HG03103 (cell line): ENCODE data around the gene ANKRD33B.
"Not testable (repeated sequence)": the region's sequence is repeated elsewhere in the genome, so short reads cannot be mapped to it uniquely, and the experiment has no call there.

Experiments
- ATAC-seq: cut with Tn5 transposase; IDR thresholded peaks from one replicate; pipeline ENCODE4 v1.9.1; 2021; ENCODE audit warnings: low read depth; ENCODE audit not compliant: unreplicated experiment

The ANKRD33B gene

DNA sequence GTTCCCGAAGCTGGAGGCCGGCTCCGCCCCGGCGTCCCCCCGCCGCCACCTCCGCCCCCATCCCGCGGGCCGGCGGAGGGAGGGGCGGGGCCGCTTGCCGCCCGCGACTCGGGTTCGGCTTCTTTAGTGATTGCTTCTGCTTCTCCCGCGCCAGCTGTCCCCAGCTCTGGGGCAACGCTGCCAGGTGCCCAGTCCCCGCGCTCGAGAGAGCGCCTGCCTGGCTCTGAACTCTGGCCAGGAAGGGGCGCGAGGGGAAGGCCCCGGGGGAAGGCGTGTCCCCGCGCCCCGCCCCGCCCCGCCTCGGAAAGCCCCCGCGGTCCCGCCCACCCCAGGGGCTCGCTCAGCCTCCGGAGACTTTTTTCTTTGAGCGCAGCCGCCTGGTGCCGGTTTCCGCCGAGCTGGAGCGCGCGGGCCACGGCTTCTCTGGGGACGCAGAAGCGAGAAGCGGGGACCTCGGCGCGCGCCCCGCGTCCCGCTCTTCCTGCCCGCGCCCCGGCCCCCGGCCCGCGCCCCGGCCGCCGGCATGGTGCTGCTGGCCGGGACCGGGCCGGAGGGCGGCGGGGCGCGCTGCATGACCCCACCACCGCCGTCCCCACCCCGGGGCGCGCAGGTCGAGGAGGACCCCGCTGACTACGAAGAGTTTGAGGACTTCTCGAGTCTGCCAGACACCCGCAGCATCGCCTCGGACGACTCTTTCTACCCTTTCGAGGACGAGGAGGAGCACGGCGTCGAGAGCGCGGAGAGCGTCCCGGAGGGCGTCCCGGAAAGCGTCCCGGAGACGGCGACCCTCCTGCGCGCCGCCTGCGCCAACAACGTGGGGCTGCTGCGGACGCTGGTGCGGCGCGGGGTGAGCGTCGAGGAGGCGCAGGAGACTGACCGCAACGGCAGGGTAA, at the start of gene ANKRD33B:
ANKRD33B (plus strand) TSS at position 126 of the 893 bp plus-strand sequence; CDS start at position 524, 398 bp downstream.
- peak; percentile 49 for ATAC-seq

DNA sequence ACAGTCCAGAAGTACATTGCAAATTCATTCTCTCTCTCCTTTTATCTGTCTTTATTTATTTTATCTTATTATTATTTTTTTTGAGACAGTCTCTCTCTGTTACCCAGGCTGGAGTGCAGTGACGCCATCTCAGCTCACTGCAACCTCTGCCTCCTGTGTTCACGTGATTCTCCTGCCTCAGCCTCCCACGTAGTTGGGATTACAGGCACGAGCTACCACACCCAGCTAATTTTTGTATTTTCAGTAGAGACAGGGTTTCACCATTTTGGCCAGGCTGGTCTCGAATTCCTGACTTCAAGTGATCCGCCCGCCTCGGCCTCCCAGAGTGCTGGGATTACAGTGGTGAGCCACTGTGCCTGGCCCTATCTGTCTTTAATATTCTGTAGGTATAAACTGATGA, 49.3 kb upstream of the ANKRD33B start:
- ATAC-seq: not testable (repeated sequence)

DNA sequence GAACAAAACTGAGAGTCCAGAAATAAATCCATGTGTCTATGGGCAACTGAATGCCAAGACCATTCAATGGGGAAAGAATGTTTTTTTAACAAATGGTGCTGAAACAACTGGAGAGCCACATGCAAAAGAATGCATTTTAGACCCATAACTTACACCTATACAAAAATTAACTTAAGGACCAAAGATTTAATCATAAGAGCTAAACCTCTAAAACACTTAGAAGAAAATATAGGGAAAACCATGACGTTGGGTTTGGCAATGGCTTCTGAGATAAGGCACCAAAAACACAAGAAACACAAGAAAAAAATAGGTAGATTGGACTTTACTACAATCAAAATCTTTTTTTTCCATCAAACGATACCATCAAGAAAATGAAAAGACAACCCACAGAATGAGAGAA, 48.4 kb upstream of the ANKRD33B start:
- no peak for ATAC-seq

DNA sequence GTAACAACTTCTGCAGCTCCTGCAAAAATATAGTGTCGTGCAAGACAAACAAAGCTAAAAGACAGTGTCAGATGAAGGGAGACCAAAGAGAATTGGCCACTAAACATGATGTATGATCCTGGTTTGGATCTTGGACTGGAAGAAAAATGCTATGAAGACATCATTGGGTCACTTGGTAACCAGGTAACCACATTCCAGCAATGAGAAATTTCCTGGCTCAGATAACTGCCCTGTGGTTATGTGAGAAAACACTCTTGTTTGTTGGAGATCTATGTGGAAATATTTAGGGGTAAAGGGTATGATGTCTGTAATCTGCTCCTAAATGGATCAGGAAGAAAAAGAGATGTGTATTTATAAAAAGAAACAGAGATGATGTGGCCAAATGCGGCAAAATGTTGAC, 45.5 kb upstream of the ANKRD33B start:
- ATAC-seq: no peak

DNA sequence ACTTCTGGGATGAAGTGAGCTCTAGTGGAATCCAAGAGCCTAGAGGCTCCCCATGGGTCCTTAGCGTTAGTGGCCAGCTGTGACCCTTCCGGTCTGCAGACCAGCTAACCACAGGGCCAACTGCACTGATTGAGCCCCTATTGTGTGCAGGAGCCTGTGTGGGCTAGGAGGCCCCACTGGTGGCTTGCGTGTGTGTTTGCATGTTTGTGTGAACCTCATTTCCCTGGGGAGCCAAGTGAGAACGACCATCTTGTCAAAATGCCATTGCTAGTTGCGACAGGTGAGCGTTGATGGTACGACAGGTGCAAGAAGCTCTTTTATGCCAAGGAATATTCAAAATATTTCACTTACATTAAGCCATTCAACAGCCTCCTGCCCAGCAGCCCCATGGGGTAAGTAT, 44.1 kb upstream of the ANKRD33B start:
- no peak for ATAC-seq

DNA sequence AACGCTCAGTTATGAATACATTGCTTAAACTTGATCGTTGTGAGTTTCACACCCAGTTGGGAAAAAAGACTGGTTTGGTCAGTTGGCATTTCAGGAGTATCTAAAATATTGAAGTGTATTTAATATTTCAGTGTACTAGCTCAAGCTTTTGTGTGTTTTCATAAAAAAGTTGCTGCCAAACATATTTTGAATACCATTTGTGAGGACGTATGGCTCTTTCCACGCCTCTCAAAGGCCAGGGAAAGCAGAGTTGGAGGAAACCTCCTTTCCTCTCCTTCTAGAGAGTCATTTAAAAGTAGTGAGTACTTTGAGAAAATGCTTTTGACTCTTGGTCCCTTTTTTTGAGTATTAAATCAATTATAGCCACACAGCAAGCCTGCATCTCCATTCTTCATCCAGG, 43.2 kb upstream of the ANKRD33B start:
- ATAC-seq: no peak

DNA sequence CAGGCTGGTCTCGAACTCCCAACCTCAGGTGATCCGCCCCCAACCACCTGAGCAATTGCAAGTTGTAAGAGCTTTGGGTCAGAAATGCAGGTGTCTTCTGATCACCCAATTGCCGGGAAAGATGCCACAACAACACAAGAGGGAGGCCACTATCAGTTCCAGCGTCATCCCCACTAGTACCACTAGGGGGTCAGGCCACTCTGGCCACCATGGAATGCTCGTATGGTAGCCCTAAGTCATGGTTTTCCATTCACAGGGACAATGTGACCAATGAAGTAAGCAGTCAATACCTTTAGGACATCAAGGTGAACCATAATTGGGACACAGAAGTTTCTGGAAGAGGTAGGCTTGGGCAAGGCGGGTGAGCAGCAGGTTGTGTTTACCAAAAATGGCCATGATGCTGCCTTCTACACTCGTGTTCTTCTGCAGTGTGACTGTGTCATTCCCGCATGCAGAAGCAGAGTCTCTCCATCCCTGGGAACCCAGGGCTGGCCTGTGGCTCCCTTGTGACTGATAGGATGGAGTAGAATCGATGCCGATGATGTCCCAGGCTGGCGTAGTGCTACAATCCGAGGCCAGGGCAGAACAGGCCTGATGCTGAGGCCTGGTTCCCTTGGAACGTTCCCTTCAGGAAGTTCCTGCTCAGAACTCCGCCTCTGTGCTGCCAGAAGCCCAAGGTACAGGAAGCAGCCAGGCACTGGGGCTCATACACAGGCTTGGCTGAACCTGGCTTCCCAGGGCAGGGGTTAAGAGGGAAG, 42.2 kb upstream of the ANKRD33B start:
- ATAC-seq: no peak

DNA sequence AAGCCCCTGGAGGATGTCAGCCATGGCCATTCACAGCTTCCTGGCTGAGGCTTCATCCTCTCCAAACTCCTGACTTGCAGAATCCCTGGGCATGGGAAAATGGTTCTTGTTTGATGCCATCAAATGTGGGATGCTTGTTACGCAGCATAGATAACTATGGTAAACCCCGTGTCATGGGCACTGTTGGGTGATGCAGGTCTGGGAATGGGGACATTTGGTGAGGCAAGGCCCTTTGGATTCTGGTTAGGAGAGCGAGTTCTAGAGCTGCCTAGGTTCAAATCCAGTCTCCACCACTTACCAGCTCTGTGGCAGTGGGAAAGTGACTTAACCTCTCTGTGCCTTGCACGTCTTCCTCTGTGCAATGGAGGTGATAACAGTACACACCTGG, 41.7 kb upstream of the ANKRD33B start:
- ATAC-seq: no peak

DNA sequence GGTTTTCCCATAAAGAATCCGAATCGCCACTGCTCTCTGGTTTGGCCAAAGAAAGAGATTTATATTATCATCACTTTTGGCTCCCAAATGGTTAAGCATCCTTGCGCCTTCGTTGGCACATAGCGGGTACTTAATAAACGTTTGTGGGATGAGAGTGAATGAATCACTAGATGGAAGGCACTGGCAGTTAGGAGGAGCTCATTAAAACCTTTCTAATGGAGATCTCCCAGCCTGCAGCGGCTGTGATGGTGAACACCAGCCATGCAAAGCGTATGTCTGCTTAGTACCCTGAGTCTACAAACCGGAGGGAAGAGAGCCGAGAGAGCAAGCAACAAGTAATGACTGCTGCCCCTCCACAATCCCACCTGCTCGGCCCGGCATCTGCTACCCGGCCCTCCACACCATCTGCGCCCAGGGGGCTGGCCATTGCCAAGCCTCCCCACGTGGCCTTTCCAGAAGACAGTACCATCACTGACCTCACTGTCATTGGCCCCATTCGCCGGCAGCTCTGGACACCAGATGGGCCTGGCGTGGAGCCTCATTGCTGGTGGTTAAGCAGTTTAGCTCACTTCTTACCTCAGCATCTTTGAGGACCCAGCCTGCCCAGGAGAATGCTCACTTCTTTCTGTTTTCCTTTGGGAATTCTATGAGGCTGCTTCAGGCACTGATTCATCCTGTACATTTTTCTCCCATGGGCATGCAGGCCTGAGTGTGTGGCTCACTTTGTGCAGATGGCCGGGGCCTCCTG, 39.3 kb upstream of the ANKRD33B start:
- ATAC-seq: no peak

DNA sequence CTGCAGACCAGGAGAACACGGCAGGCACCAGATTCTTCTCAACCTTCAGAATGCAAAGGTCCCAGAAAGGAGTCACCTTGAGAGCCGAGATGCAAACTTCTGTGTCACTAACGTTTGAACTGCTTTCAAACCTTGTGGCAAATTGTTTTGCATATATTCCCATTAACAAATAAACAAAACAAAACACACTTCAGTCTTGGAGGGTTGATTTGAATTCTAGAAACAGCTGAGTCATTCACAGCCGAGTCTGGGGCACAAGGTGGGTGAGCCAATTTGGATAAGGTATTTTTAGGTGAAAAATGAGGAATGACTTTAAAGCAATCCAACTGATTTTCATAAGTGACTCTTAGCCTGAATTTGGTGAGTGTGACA, 38.8 kb upstream of the ANKRD33B start:
- ATAC-seq: no peak

DNA sequence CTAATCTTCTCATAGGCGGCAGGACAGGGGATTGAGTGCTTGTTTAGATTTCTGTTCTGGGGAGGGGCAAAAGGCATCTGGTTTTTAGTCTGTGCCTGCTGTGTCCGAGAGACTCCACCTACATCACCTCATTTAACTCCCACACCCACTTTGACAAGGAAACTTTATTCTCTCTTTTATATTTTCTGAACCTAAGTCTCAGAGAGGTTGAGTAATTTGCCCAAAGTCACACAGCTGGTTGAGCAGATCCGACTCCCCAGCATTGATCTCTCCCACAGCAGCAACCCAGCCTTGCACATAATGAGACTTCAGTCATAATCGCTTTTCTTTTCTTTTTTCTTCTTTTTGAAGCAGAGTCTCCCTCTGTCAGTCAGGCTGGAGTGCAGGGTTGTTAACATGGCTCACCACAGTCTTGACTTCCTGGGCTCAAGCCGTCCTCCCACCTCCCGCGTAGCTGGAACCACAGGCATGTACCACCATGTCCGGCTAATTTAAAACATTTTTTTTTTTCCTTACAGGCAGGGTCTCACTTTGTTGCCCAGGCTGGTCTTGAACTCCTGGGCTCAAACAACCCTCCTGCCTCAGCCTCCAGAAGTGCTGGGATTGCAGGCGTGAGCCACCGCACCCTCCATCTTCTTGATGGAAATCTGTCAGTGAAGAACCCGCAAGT, 36.5 kb upstream of the ANKRD33B start:
- no peak for ATAC-seq

DNA sequence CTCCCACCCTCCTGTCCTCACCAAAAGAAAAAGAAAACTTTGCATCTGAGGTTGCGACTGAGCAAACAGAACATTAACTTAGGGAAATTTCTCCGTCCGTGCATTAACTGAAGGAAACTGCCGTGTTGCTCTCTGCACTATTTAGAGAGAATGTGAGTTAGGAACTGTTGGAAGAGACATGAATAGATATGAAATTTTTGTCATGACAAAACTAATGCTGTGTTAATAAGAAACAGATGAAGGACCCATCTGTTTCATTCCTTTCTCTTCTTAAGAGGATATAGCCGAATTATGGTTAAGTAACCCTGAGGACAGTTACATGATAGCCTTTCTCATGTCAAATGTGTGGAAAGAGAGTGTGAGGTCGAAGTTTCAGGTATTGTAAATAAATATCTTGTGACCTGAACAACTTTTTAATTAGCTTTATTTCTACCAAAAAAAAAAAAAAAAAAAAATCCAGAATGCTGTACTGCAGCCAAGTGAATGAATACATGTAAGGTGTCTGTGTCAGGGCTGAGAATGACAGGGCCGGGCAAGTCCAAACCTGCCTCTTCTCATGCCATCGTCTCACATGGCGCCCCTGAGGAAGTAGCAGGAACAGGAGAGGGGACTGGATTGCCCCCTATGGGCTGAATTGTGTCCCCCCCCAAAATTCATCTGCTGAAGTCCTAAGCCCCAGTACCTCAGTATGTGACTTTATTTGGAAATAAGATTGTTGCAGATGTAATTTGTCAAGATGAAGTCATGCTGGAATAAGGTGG, 35.6 kb upstream of the ANKRD33B start:
- ATAC-seq: no peak

DNA sequence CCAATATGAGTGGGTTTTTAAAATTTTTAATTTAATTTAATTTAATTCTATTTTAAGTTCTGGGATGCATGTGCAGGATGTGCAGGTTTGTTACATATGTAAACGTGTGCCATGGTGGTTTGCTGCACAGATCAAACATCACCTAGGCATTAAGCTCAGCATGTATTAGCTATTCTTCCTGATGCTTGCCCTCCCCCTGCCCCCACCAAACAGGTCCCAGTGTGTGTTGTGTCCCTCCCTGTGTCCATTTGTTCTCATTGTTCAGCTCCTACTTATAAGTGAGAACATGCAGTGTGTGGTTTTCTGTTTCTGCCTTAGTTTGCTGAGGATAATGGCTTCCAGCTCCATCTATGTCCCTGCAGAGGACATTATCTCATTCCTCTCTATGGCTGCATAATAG, 35.0 kb upstream of the ANKRD33B start:
- ATAC-seq: no peak

DNA sequence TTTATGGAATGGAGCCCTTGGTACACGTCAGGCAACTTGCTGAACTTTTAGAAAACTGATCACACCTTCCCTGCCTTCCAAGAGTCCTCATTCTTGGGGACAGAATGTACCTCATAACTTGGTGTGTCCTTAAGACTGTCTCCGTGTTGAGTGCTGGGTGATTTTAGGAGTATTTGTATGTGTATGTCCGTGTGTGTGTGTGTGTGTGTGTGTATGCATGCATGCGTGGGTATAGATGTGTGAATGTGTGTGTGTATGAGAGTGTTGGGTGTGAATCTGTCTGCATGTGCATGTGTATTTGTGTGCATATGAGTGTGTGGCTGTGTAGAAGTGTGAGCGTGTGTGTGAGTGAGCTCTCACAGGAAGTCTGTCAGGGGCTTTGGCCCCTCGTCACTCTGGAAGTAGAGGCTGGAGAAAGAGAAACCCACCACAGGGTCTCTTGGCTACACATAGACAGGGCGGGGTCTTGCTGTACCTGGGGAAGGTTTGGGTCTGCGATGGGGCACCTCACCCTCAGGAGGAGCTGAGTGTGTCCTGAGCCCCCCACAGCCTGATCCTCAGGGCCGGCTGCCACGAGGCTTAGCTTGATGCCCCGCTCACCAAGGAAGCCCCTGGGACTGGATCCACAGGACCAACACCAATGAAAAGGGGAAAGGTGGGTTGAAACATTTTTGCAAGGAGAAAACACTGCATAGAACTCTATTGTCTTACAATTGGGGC, 33.1 kb upstream of the ANKRD33B start:
- ATAC-seq: no peak

DNA sequence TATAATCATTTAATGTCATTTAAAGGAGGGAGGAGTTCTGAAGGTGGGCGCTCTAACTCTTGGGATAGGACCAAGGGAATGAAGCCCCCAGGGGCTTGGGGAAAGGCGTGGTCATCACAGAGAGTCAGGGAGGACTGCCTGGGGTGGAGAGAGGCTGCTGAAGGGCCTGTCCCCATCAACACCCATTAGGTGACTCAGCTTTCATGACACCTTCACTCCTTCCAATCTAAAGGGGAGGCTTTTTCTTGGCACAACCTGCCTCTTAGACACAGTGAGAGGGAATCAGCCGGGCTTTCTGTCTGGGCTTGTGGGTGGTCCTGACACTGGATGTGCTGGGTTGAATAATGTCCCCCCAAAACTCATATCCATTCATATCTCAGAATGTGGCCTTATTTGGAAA, 31.4 kb upstream of the ANKRD33B start:
- ATAC-seq: no peak

DNA sequence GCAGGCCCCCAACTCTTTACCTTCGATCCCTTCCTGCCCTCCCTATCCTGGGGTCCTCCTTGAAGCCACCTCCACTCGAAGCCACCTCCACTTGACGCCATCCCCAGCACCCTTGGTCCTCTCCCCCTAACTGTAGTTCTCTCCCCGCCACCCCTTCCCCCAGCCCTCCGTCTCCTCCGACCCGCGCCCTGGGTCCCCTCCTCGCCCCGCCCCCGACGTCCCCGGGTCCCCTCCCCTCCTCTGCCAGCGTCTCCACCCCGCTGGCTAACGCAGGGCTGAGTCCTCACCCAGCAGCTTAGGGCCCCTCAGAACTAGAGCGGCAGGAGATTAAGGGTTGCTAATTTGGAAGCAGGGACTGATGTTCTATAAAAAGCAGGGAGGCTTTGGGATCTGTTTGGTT, 30.6 kb upstream of the ANKRD33B start:
- ATAC-seq: no peak

DNA sequence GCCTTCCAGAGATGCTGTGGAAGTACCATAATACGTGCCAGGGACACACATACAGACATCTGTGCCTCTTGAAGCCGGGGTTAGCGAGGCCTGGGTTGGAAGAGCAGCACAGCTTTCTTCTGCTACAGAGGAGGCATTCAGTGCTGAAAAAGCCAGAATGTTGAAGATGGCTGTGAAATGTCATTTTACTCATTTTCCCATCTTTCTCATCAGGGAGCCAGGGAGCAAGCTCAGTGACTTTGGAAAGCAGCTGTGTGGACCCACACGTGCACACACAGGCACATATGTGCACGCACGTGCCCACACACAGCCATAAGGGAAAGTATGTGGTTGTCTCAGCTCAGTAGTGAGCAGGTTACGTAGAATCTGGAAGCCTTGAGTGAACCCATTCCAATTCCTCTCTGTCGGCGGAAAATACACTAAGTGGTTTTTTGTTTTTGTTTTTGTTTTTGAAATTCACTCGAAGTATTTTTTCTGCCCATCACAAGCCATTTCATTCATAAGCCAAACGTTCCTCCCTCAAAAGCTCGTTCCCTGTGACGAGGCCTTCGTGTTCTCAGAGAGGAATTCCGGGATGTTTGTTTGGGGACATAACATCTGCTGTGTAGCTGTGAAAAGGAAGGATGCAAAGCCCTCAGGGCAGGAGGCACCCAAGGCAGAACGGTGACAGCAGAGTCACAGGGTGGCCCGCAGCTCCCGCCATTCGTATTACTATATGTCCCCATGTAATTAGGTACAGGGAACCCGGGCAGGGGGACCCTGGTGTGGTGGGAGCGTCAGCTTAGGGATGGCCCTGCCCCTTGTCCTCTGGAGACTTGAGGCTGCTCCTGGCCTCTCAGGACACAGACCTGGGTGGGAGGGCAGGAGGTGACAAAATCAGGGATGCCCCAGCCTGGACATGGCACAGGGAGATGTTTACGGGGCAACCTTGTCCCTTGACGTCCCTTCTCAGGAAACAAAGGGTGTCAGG, 29.0 kb upstream of the ANKRD33B start:
- ATAC-seq: no peak

DNA sequence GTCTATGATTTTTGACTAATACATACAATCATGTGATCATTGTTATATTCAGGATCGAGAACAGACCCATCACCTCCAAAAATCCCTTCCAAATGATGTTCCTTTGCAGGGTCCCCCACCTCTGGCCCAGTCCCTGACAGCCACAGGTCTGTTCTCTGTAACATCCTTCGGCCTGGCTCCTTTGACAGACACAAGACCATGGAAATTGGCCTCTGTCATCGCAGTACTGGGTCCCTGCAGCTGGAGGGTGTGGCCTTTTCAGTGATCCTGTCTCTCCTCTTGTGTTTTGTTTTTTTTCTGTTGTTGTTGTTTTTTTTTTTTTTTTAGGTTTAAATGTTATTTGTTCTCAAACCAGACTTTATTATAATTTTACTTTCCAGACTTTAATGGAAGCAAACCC, 27.4 kb upstream of the ANKRD33B start:
- no peak for ATAC-seq
